ENCODE data around the gene ZNF536.

The ZNF536 gene

DNA sequence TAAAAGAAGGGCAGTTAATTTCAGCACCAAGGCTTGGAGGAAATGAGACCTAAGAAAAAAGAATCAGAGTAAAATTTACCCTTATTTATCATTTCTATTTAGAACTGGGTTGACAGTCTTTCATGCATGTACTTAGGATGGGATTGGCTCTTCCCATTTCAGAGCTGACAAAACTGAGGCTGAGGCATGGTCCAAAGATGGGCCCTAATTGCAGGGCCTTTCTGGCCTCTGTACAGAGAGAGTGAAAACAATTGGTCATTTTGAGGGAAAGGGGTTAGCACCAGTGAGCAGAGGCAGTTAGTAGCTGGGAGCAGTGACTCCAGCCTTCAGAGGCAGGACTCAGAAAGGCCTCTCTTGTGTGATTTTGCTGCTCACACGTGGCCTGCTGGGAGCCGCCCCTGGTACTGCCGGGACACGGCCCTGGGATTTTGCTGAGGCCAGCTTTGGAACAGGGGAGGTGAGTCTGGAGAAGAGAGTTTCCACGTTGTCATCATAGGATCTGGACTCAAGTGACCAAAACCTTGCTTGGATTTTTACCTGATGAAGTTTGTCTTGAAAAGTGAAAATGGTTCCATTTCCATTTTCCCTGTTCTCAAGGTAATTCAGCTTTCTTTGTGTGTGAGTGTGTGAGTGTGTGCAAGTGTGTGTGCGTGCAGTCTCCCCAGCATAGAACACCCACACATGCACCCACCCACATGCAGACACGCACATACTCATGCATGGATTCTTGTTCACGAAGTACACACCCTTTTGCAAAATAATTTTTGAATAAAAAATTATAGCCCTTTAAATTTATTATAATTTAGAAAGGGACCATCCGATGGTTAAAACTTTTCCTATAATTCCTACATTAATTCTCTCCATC, at the start of gene ZNF536:
TSS of gene ZNF536 (plus strand) at position 425 of the 865 bp plus-strand sequence. CDS start 71,179 bp downstream, outside the sequence.
- no peak for DNase-seq (ENCODE audit: low read depth in 2 of 2)

DNA sequence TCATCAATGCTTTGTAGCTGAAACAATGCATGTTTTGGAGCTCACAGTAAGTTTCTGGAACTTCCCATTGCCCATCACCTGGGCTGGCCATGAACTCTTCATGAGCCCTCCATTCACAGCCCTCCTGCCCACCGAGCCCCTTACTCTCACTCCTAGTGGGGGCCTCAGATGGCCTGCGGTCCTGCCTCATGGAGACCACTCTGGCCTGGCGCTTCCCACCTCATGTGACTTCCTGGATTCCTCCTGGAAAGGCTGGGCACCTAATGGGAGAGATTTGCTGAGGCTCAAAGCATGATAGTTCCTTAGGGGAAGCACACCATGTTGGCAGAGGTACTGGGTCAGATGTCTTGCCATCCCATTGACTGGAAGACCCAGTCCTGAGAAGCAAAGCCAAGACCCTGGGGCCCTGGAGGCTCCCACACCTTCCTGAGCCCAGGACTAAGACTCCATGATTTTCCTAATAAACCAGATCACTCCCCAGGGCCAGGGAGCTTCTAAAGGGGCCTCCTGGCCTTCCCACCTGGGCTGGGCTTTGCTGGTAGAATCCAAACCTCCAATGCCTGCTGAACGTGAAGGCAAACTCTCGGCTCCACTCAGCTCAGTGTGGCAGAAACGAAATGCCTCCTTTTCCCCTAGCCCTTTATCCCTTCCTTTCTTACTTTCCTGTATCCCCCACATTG, 49.4 kb upstream of the ZNF536 start:
- no peak for DNase-seq (ENCODE audit: low read depth in 2 of 2)

DNA sequence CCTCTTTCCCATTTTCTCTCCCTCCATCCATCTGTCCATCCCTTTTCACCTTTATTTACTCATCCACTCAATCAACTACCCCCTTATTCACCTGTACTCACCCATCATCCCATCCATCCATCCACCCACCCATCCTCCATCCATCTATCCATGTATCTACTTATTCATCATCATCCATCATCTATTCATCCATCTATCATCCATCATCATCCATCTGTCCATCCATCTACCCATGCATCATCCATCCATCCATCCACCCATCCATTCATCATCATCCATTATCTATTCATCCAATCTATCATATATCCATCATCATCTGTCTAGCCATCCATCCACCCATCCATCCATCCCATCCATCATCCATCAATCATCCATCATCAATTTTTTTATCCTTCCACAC, 48.3 kb upstream of the ZNF536 start:
- no peak for DNase-seq (ENCODE audit: low read depth in 2 of 2)

DNA sequence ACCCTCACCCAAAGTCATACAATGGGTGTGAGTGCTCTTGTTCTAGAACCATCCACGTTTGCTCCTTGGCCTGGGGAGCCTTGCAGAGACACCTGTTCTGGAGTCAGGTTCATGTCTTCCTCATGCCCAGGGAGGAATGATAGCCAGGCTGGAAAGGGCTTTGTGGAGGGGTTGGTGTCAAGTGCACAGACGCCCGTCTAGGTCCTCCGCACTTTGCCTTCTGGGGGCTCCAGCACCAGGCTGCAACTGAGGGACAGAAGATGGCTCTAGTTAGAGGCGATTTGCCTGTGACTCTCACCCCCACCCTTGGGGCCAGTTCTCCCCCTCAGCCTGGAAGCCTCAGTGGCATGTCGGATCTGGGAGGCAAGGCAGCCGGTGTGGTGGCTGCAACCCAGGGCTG, 47.2 kb upstream of the ZNF536 start:
- no peak for DNase-seq (ENCODE audit: low read depth in 2 of 2)

DNA sequence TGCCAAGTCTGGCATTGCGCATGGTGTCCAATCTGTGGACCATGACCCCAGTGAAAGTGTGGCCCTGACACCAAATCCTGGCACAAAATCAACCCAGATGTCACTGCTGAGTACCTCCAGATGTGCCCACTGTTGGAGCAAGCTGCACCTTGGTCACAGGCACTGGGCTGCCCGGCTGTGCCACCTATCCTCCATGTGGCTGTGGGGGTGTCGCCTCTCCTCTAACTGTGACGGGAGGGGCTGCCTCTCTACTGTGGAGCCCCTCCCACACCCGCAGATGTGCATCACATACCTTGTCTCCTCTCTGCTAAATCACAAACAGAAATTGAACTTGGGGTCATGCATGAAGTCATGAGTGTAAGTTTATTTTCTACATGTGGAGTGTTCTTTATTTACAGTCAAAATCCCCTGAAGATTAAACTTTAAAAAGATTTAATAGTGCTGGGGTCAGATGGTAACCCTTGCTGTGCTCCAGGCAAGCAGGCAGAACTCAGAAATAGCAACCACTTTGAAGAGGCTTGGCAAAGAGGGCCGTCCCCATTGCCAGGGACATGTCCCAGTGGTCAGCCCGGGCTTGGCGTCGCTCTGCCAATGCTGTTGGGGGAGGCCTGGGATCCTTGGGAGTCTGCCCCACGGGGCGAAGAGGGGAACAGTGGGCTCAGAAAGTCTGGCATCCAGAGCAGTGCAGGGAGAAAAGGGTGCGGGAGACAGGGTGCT, 46.4 kb upstream of the ZNF536 start:
- DNase-seq (ENCODE audit: low read depth in 2 of 2) = no peak

DNA sequence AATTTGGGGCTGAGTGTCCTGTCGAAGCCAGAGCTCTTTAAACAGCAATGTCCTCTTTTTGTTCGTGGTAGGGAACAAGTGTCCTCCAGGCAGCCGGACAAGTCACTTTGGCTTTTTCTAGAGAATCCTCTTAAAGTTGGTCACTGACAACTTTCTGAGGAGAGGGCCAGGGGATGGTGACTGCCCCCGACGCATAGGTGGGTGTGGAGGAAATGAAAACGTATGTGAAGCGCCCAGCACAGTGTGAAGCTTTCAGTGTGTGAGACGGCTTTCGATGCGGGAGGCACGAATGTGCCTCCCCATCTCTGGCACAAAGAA, 45.8 kb upstream of the ZNF536 start:
- DNase-seq (ENCODE audit: low read depth in 2 of 2) = no peak

DNA sequence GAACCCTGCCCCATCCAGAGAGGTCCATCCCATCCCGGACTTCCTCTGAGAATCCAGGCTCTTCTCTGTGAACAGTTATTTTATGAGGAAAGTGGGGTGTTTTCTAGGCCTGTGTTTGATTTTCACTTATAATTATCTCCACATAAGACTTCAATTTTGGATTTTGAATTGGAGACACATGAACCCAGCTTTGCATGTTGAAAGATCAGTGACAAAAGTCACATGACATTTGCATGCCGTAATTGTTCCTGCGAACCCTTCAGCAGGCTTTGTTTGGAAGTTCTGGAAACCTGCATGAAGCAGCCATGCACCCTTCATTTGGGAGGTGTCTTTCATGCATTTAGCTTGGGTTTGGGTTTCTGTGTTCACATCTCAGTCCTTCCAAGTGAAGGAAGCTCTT, 44.9 kb upstream of the ZNF536 start:
- DNase-seq (ENCODE audit: low read depth in 2 of 2) = no peak

DNA sequence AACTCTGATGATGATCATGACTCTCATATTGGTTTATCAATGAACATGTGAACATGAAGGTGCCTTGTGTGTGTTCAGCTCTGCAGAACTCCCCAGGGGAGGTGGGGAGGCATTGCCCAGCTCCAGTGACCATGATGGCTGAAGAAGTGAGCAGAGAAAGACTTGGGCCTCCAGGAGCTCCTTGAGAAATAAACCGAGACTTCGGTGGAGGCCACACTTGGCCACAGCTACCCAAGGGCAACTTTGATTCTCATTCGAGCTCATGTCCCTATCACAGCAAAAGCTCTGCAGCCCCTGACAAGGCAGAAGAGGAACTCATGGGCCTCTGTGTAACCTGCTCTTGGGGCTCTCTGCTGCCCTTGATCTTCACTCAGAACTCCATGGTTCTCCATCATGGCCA, 44.1 kb upstream of the ZNF536 start:
- DNase-seq (ENCODE audit: low read depth in 2 of 2) = no peak

DNA sequence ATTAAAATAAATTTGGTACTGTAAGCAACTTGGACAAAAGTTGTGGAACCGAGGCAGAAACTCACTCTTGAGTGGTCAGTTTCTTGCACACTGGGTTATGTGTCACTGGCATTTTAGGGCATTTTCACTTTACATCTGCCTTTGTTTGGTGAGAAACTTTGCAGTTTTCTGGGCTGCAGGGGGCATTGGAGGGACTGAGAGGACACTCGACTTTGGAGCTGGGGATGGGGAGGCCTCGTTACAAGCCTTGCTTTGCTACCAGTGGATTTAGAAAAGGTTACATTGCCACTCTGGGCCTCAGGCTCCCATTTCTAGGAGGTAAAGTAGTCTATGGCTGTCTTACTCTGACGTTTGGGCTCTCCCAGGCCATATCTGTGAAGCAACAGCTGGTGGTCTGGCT, 41.9 kb upstream of the ZNF536 start:
- DNase-seq (ENCODE audit: low read depth in 2 of 2) = no peak

DNA sequence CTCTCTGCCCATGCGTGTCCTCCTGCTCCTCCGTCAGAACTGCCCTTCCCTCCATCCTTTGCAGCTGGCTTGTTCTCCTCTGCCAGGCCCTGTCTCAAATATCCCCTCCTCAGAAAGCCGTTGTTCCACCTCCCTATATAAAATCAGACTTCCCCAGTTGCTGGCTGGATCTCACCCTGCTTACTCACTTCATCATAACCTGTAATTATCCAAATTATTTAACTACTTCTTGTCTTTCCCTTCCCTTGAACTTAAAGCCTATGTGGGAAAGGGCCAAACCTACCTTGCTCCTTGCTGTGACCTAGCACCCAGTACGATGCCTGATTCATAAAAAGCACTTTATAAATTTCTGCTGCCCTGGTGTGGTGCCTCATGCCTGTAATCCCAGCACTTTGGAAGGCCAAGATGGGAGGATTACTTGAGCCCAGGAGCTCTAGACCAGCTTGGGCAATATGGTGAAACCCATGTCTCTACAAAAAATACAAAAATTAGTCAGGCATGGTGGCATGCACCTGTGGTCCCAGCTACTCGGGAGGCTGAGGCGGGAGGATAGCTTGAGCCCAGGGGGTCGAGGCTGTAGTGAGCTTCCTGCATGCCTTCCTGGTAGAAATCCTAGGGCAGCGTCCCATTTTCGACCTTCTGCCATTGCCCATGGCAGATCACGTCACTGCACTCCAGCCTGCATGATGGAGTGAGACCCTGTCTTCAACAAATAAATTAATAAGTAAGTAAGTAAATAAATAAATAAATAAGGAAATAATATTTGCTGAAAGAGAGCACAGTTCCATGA, 39.5 kb upstream of the ZNF536 start:
- no peak for DNase-seq (ENCODE audit: low read depth in 2 of 2)

DNA sequence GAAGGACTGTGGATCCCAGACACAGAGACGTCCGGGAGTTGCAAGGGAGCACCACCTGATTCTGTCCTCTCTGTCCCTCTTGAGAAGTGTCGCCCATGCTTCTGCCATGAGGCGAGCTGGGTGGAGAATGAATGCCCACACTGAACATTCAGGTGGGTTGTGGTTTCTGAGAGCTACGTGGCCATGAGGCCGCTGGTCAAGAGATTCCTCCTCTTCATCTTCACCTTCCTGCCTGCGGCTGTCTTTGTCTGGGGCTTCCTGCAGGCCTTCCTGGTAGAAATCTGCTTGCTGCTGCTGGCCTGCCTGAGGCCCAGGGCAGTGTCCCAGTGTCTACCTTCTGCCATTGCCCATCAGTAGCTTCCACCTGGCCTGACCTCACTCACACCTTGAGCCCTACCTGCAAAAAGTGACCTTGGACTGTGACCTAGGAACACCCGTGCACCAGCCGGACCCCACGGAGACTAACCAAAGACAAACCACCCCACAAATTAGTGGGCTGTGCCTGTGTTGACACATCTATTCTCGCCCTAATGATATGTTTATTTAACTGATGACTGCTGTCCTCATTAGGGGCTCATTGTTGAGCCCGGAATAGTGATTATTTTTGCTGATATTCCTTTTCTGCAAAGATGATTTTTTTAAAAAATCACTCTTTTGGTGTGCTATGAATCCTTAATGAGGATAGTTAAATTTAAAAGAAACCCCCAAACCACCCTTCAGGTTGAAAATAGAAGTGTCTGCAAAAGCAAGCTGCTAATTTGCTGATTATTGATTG, 38.7 kb upstream of the ZNF536 start:
- DNase-seq (ENCODE audit: low read depth in 2 of 2) = no peak

DNA sequence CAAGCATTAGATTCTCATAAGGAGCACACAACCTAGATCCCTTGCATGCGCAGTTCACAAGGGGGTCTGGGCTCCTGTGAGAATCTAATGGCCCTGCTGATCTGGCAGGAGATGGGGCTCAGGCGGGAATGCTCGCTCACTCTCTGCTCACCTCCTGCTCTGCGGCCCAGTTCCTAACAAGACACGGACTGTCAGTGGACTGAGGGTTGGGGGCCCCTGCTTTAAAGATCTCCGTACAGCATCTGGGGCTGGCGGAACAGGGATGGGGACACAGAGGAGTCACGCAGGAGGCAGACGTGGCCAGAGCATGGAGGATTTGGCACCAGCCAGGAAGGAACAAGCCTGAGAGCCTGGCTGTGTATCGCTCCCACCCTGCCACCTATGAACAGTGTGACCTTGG, 37.3 kb upstream of the ZNF536 start:
- no peak for DNase-seq (ENCODE audit: low read depth in 2 of 2)

DNA sequence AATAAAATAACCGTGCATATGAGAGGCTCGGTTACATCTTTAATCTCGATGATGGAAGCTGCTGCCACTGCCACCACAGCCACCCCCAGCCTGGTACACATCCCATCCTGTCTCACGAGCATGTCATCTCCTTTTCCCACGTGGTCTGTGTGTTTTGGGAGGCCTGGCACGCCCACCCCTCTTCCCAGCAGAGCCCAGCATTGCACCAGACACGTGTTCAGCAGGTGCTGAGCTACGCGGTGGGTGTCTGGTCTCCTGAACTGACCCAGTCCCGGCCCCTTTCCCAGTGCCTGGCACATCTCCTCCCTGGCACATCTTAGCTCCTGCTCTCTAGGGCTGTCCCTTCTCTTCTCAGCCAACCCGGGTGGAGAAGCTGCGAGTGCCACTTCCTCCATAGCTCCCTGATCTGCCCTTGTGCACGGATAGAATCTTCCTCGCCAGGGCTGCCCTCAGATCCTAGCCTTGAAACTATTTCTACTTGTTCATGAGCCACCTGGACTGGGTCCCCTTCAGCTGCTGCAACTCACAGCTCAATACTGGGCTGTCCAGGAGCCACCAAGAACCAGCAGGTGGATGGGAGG, 36.8 kb upstream of the ZNF536 start:
- DNase-seq (ENCODE audit: low read depth in 2 of 2) = no peak

DNA sequence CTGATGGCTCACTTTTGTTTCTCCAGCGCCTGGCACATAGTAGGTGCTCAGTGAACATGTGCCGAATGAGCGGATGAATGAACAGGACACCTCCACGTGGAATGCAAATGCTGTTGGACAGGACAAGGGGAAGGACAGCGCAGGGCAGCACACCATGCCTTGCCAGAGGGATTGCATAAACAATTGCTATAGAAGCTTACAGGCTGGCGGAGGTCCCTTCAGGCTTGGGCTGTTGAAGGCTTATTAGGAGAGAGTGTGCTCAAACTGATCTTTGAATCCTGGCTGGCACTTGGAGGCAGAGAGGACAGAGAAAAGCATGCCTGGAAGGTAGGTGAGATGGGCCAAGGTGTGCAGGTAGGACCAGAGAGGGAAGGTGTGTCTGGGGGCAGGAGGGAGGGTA, 35.9 kb upstream of the ZNF536 start:
- DNase-seq (ENCODE audit: low read depth in 2 of 2) = no peak

DNA sequence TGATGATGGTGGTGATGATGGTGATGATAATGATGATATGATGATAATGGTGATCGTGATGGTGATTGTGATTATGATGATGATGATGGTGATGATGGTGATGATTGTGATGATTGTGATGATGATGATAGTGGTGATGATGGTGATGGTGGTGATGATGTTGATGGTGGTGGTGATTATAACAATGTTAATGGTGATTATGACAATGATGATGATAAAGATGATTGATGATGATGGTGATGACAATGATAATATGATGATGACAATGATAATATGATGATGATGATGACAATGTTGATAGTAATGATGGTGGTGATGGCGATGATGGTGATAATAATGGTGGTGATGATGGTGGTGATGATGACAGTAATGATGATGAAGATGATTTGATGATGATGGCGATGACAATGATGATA, 34.1 kb upstream of the ZNF536 start:
- no peak for DNase-seq (ENCODE audit: low read depth in 2 of 2)

DNA sequence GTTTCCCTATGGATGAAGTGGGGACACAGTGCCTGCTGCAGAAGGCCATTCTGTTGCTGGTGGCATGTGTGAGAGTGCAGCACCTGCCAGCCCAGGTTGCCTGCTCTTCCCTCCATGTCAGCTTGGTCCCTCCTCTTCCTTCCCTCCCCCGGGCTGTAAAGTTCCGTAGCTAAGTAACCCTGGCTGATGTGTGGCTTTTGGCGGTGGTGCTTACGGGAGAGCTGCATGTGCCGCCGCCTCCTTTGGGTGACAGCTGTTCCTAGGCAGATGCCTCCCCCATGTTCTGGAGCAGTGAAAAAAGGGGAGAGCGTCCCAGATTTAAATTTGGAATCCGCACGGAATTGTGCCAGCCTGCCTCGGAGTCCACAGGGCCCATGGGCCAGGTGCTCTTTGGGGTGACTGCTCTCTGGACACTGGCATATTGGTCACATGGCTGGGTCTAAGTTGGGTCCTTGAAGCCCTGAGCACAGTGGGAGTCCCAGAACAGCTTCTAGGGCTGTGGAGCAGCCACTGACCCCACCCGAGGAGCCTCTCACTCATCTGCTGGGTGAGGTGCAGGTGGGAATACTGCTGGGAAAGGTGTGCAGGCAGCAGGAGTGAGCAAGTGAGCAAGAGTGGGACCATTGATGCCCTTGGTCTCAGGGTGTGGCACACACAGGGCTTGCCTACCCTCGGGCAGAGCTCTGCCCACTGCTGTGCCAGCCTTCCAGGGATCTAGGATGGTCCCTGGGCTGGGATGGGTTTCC, 33.1 kb upstream of the ZNF536 start:
- no peak for DNase-seq (ENCODE audit: low read depth in 2 of 2)

DNA sequence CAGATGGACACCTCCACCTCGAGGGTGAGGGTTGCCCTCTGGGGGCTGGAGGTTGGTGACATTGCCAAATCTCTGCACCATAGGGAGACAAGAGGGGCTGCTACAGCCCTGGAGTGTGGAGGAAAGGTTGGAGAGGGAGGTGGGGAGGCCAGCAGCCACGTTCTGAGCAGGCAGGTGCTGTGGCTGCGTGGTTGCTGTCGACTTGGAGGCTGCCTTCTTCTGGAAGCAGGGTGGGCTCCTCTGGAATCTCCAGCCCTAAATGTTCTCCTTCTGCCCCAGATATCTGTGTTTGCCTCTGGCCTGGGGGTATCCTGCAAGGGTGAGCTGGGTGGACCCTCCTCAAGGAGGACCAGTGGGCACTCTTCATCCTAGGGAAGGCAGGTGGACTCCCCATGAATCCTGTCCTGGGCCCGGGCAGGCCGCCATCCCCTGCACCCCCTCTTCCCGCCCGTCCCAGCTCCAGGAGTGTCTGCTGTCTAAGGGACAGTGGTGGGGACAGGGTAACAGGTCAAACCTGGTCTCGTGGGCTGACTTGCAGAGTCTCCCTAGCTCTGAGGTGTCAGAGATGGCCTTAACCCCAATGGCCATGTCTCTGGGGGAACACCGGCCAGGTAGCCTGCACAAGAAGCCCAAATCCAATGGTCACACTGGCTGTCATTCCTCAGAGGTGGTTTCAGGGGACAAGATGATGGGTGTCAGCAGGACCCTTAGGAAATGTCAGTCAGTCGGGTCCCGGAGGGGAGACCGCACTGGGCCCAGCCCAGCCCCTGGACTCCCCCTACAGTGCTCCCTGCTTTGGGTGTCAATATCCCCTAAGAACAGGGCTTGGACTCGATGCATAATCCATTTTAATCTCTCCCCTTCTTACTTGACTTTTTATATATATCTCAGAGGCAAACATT, 32.3 kb upstream of the ZNF536 start:
- no peak for DNase-seq (ENCODE audit: low read depth in 2 of 2)

DNA sequence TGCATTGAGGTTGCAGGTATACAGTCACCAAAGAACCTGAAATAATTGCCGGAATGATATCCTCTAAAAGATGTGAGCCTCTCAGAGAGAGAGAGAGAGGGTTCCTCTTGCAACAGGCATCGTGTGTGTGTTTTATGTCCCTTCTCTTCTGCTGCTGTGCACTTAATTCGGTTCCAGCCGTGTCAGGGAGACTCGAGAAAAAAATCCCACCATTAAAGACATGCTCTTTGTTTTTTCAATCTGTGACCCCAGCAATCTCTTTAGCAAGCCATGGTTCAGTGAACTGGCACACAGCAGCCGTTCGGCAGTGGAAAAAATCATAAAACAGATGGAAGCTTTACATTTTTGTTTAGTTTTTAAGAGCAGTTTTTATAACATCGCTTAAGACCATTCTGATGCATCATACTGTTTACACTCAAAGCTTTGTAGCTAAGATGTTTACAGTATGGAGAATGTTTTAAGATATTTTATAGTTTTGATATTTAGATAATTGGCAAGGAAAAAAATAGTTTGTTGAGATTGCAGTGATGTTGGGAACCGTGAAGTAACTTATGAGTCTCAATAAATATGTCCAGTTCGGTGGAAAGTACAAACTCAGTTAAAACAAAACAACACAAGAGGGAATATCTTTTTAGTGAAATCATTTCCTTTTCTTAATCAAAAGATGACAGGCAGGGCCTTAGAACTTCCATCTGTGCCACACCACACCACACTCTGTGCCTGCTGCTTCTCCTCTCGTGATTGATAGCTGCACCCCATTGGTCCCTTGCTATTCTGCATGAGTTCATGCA, 31.2 kb upstream of the ZNF536 start:
- DNase-seq (ENCODE audit: low read depth in 2 of 2) = no peak

All from stimulated activated CD4-positive, alpha-beta T cell treated with anti-CD3 and anti-CD28 coated beads, Interleukin-12 subunit alpha, Interleukin-12 subunit beta, amount 100 ng/mL, for 24 hours (primary cell).